SK-N-SH (cell line): Measurements from ENCODE around the gene PLXDC1. TPM values are rescaled to one million over a fixed set of nuclear protein-coding genes. Genes with fewer than 3 reads are reported as not detected.
A peak's percentile ranks its signal among the peaks of the same experiment; 100 is the strongest.

Experiments
- CTCF ChIA-PET: fragments of 300-600, 350-600 bp; formaldehyde crosslinking; extraction: SDS; loops from one replicate; lab custom pipeline; 2021; lab: Yijun Ruan, JAX
- POLR2A ChIA-PET: fragments of 350-600 bp; sonication (Branson Sonifier 250); formaldehyde crosslinking; extraction: SDS; loops from one replicate; lab custom pipeline; 2020; ENCODE audit warnings: antibody characterized with exemption, inconsistent platforms; lab: Yijun Ruan, JAX
- DNase-seq: peaks from one replicate; pipeline ENCODE4 v3.0.0; 2012
- H2AFZ ChIP-seq: fragments of 200-600 bp; sonication (generic); 2 replicates; pipeline ENCODE4 v1.8.1; 2016; ENCODE audit warnings: antibody characterized with exemption, mild to moderate bottlenecking, low read depth
- H3F3A ChIP-seq: fragments of 200-600 bp; sonication (generic); replicated peaks from 2 replicates; pipeline ENCODE3; 2016; ENCODE audit warnings: antibody characterized with exemption, mild to moderate bottlenecking; ENCODE audit not compliant: insufficient read depth
- H3K27ac ChIP-seq, 2 experiments: fragments of 200-500 bp in 1 of 2; fragments of 200-600 bp in 1 of 2; sonication (Bioruptor generic) in 1 of 2; sonication (generic), shearing (Covaris generic) in 1 of 2; 2 replicates each; pipeline versions ENCODE4 v1.5.1 to v1.6.1; 2014 to 2016; ENCODE audit warnings: low read depth in 2 of 2, inconsistent platforms in 1 of 2, low read length in 1 of 2, mild to moderate bottlenecking in 1 of 2, mixed read lengths in 1 of 2
- H3K27me3 ChIP-seq: fragments of 200-600 bp; sonication (generic), shearing (Covaris generic); 2 replicates; pipeline ENCODE4 v1.6.1; 2016; ENCODE audit warnings: mixed run types; ENCODE audit not compliant: insufficient read depth
- H3K36me3 ChIP-seq, 2 experiments: fragments of 200-500 bp in 1 of 2; fragments of 200-600 bp in 1 of 2; sonication (Bioruptor generic) in 1 of 2; sonication (generic) in 1 of 2; replicated peaks in 1 of 2; 2 replicates each; pipeline versions ENCODE3 to v1.5.1; 2014 to 2016; ENCODE audit warnings: low read length in 1 of 2, mild to moderate bottlenecking in 1 of 2; ENCODE audit not compliant: insufficient read depth in 2 of 2, control insufficient read depth in 1 of 2
- H3K4me1 ChIP-seq, 2 experiments: fragments of 200-500 bp in 1 of 2; fragments of 200-600 bp in 1 of 2; sonication (Bioruptor generic) in 1 of 2; sonication (generic), shearing (Covaris generic) in 1 of 2; 2 replicates each; pipeline versions ENCODE4 v1.5.1 to v1.6.1; 2014 to 2016; ENCODE audit warnings: low read depth in 1 of 2, low read length in 1 of 2, mixed run types in 1 of 2; ENCODE audit not compliant: insufficient read depth in 2 of 2, control insufficient read depth in 1 of 2
- H3K4me2 ChIP-seq: fragments of 200-600 bp; sonication (generic), shearing (Covaris generic); 2 replicates; pipeline ENCODE4 v1.6.1; 2017; ENCODE audit warnings: mixed run types
- H3K4me3 ChIP-seq, 2 experiments: fragments of 200-500 bp in 1 of 2; fragments of 200-600 bp in 1 of 2; sonication (Bioruptor generic) in 1 of 2; sonication (generic), shearing (Covaris generic) in 1 of 2; 2 replicates each; pipeline versions ENCODE4 v1.5.1 to v1.8.1; 2014 to 2016; ENCODE audit warnings: low read depth in 2 of 2, inconsistent platforms in 1 of 2, low read length in 1 of 2, mild to moderate bottlenecking in 1 of 2, mixed read lengths in 1 of 2, moderate library complexity in 1 of 2
- H3K79me2 ChIP-seq: fragments of 200-600 bp; sonication (generic); 2 replicates; pipeline ENCODE4 v1.8.1; 2017; ENCODE audit warnings: mild to moderate bottlenecking; ENCODE audit not compliant: insufficient read depth
- H3K9ac ChIP-seq: fragments of 200-600 bp; sonication (generic); 2 replicates; pipeline ENCODE4 v1.6.1; 2017; ENCODE audit warnings: mixed run types
- H3K9me2 ChIP-seq: fragments of 200-600 bp; sonication (generic); 2 replicates; pipeline ENCODE4 v1.6.1; 2017; ENCODE audit warnings: mixed run types
- H3K9me3 ChIP-seq: fragments of 200-600 bp; sonication (generic); 2 replicates; pipeline ENCODE4 v1.6.1; 2017; ENCODE audit warnings: mixed run types, mild to moderate bottlenecking, moderate library complexity
- H4K20me1 ChIP-seq: fragments of 200-600 bp; sonication (generic); 2 replicates; pipeline ENCODE4 v1.6.1; 2017; ENCODE audit warnings: mild to moderate bottlenecking, mixed run types; ENCODE audit not compliant: insufficient read depth
- CHD2 ChIP-seq: fragments of 150-350 bp; IDR thresholded peaks from 2 replicates; pipeline ENCODE4 v1.6.1; 2018; ENCODE audit warnings: low read length; ENCODE audit not compliant: partially characterized antibody
- ELF1 ChIP-seq: IDR thresholded peaks from 2 replicates; pipeline ENCODE4 v1.4.0; 2012
- EP300 ChIP-seq, 2 experiments: IDR thresholded peaks; 2 replicates each; pipeline versions ENCODE4 v1.4.0 to v1.6.1; 2012; ENCODE audit warnings: borderline replicate concordance in 1 of 2, low read depth in 1 of 2, low read length in 1 of 2
- EZH2phosphoT487 ChIP-seq: fragments of 200-600 bp; sonication (generic); IDR thresholded peaks from 2 replicates; pipeline ENCODE4 v1.6.1; 2017; ENCODE audit warnings: low read depth, mixed run types, mild to moderate bottlenecking, antibody characterized with exemption, moderate library complexity, borderline replicate concordance
- FOSL2 ChIP-seq: IDR thresholded peaks from 2 replicates; pipeline ENCODE4 v1.4.0; 2012; ENCODE audit warnings: low read depth, mild to moderate bottlenecking, moderate library complexity, borderline replicate concordance
- FOXJ3 ChIP-seq: sonication (generic); formaldehyde crosslinking; IDR thresholded peaks from 2 replicates; pipeline ENCODE4 v1.5.1; 2020; ENCODE audit warnings: mild to moderate bottlenecking, missing genetic modification reagents
- FOXM1 ChIP-seq: IDR thresholded peaks from 2 replicates; pipeline ENCODE4 v1.4.0; 2012; ENCODE audit warnings: low read depth, mild to moderate bottlenecking
- GABPA ChIP-seq: IDR thresholded peaks from 2 replicates; pipeline ENCODE4 v1.4.0; 2012; ENCODE audit warnings: low read depth, mild to moderate bottlenecking
- GATA2 ChIP-seq: sonication (generic); formaldehyde crosslinking; IDR thresholded peaks from 2 replicates; pipeline ENCODE4 v1.5.0; 2020; ENCODE audit warnings: mild to moderate bottlenecking, missing genetic modification reagents
- JUND ChIP-seq: IDR thresholded peaks from 2 replicates; pipeline ENCODE4 v1.4.0; 2012
- MAX ChIP-seq: IDR thresholded peaks from 2 replicates; pipeline ENCODE4 v1.4.0; 2012; ENCODE audit warnings: low read depth
- MEF2A ChIP-seq: IDR thresholded peaks from 2 replicates; pipeline ENCODE4 v1.4.0; 2012; ENCODE audit warnings: low read depth, borderline replicate concordance
- MXI1 ChIP-seq: IDR thresholded peaks from 2 replicates; pipeline ENCODE4 v1.6.1; 2012; ENCODE audit warnings: mild to moderate bottlenecking, low read depth, low read length, improper control_type of control experiment
- NFIC ChIP-seq: IDR thresholded peaks from 2 replicates; pipeline ENCODE4 v1.4.0; 2012; ENCODE audit warnings: borderline replicate concordance
- PBX3 ChIP-seq: IDR thresholded peaks from 2 replicates; pipeline ENCODE4; 2012
- RAD21 ChIP-seq: IDR thresholded peaks from 2 replicates; pipeline ENCODE4 v1.6.1; 2012; ENCODE audit warnings: mild to moderate bottlenecking, low read length
- RCOR1 ChIP-seq: fragments of 150-350 bp; IDR thresholded peaks from 2 replicates; pipeline ENCODE4 v1.6.1; 2017; ENCODE audit warnings: antibody characterized with exemption, low read length
- REST ChIP-seq: IDR thresholded peaks from 2 replicates; pipeline ENCODE4 v1.6.1; 2012; ENCODE audit warnings: mild to moderate bottlenecking, low read depth, low read length, moderate library complexity
- RFX5 ChIP-seq: IDR thresholded peaks from 2 replicates; pipeline ENCODE4 v1.6.1; 2012; ENCODE audit warnings: mild to moderate bottlenecking, improper control_type of control experiment, low read length
- RXRA ChIP-seq: IDR thresholded peaks from 2 replicates; pipeline ENCODE4 v1.4.0; 2012; ENCODE audit warnings: low read depth, mild to moderate bottlenecking, borderline replicate concordance
- SIN3A ChIP-seq: IDR thresholded peaks from 2 replicates; pipeline ENCODE4 v1.6.1; 2012; ENCODE audit warnings: low read depth, mild to moderate bottlenecking, low read length, moderate library complexity, borderline replicate concordance
- TAF1 ChIP-seq: IDR thresholded peaks from 2 replicates; pipeline ENCODE4 v1.6.1; 2012; ENCODE audit warnings: low read depth, mild to moderate bottlenecking, low read length, moderate library complexity, borderline replicate concordance
- TCF12 ChIP-seq: IDR thresholded peaks from 2 replicates; pipeline ENCODE4 v1.4.0; 2012
- TEAD4 ChIP-seq: IDR thresholded peaks from 2 replicates; pipeline ENCODE4 v1.4.0; 2012; ENCODE audit warnings: mild to moderate bottlenecking, borderline replicate concordance; ENCODE audit not compliant: insufficient read depth
- USF1 ChIP-seq: IDR thresholded peaks from 2 replicates; pipeline ENCODE4 v1.4.0; 2012; ENCODE audit warnings: low read depth, borderline replicate concordance
- YY1 ChIP-seq: IDR thresholded peaks from 2 replicates; pipeline ENCODE4 v1.4.0; 2012; ENCODE audit warnings: low read depth, mild to moderate bottlenecking
- WGBS: methylation state at CpG from one replicate; pipeline ENCODE4 v1.1.6; 2017; ENCODE audit warnings: low lambda C conversion rate; 5-methylcytosine and 5-hydroxymethylcytosine counted together
- polyA plus RNA-seq, 3 experiments: library from polyadenylated mRNA; depleted of rRNA; stranded (reverse); fragments of >200 nt; gene quantifications; 2 replicates each; pipeline ENCODE4 v1.2.3, GENCODE V29; 2012

PLXDC1 gene
- polyA plus RNA-seq, 1 of the 3 experiments (the other 2 are of a cell fraction), result 1.5 TPM

GRCh38 chr17:39153599-39154051 is 2.2 kb upstream of the PLXDC1 start (continued):
- TF ChIP-seq MEF2A (no peak), RAD21 (no peak), RXRA (peak; percentile 29; the same call in 1 of the 2 replicates), FOXM1 (no peak), FOSL2 (peak; percentile 77), CHD2 (peak; percentile 60), GATA2 (CRISPR knock-in tag) (no peak), RCOR1 (0 out of 2 replicates have a peak, but pooled peaks have one; percentile 38), FOXJ3 (CRISPR knock-in tag) (no peak; the same call in none of the 2 replicates), RFX5 (no peak), TAF1 (peak; percentile 44; the same call in 1 of the 2 replicates), SIN3A (peak; percentile 48; the same call in 1 of the 2 replicates), ELF1 (no peak)

- no peaks in the 10 kb centered on the region for H3K9me2 ChIP-seq
- POLR2A ChIA-PET, result interaction anchor here (0.7 to 1.6 kb wide), 3 partner anchors 44 to 227 kb away, joined by 3 to 6 read pairs (median 4); partner anchors contain the start of gene LASP1NB
- peaks cover 0 to 20% of the 10 kb centered on the region in 2 experiments; a peak in 1 of 4 replicates for H3K4me1 ChIP-seq
- no peaks in the 10 kb centered on the region for H4K20me1 ChIP-seq
- CTCF ChIA-PET, result interaction anchor here (0.6 to 6.2 kb wide), 54 partner anchors 9 to 400 kb away, joined by 3 to 174 read pairs (median 5); partner anchors contain the start of genes ARL5C, LASP1, LASP1NB and PIP4K2B
- DNase-seq, result peak; percentile 52
- H3K79me2 ChIP-seq, result no peaks in the 10 kb centered on the region
- H3K9ac ChIP-seq, result no peak overlapping the region
- 45% methylated on average over 23 of the region's 25 CpGs for whole genome bisulfite sequencing
- H3K36me3 ChIP-seq, result no peaks in the 10 kb centered on the region
- peak overlapping the region; percentile 95 for H2AFZ ChIP-seq
- peaks cover 13% of the 10 kb centered on the region; the same call in 1 of the 2 replicates for H3K27me3 ChIP-seq
- peaks cover 12% of the 10 kb centered on the region for H3F3A ChIP-seq
- no peak for TF ChIP-seq TEAD4
- no peak for TF ChIP-seq FOXM1
- no peak for TF ChIP-seq PBX3
- TF ChIP-seq MXI1, result no peak
- TF ChIP-seq REST, result no peak
- TF ChIP-seq EZH2phosphoT487, result no peak
- TF ChIP-seq JUND, result no peak
- no peak for TF ChIP-seq NFIC
- TF ChIP-seq GABPA, result no peak
- no peak for TF ChIP-seq RFX5
- TF ChIP-seq MAX, result no peak
- TF ChIP-seq USF1, result no peak
- TF ChIP-seq RAD21, result no peak
- TF ChIP-seq TCF12, result no peak
- TF ChIP-seq EP300 (IDR thresholded peaks at IDR 0.05; ENCODE audit: borderline replicate concordance in 1 of 2, low read depth in 1 of 2, low read length in 1 of 2), result no peak
- no peak for TF ChIP-seq YY1
- no peak overlapping the region for H3K27ac ChIP-seq
- H3K9me3 ChIP-seq, result no peaks in the 10 kb centered on the region
- peak overlapping the region; percentile 88 for H3K4me2 ChIP-seq
- peak overlapping the region; percentile 83 to 89 for H3K4me3 ChIP-seq
Measured at GRCh38 chr17:39151943-39152818, 744 bp upstream of the PLXDC1 start.
